ENCODE measurements around the gene KIT. TPM values are rescaled to one million over a fixed set of nuclear protein-coding genes. Genes with fewer than 3 reads are reported as not detected.

Gene KIT
- total RNA-seq, 5 donors from 2014 or later (not counting 1 experiment from before 2014, with no cell fraction given) = 0.98 to 6.6 (median 3.6) TPM

- H3K4me3 ChIP-seq (ENCODE audit: control insufficient read depth in 1 of 2, extremely low read depth in 1 of 2, low read length in 1 of 2) = no peak overlapping the region
- no peak overlapping the region for H3K27ac Mint-ChIP-seq
- H3K9me3 Mint-ChIP-seq = no peaks in the 10 kb centered on the region
- peaks cover 0 to 7% (median 5%) of the 10 kb centered on the region in 3 donors for H3K4me1 Mint-ChIP-seq
- ChIA-PET POLR2A (interaction anchor here in 1 of 2 donors (0.5 kb wide), 1 partner anchor 534 kb away, joined by 3 read pairs; no protein-coding TSS in a partner anchor), CTCF (no interaction called here)
- H3K27me3 ChIP-seq (replicated peaks in 1 of 2; ENCODE audit: control insufficient read depth in 2 of 2, extremely low read depth in 1 of 2, insufficient read depth in 2 of 2, low read length in 1 of 2) = no peaks in the 10 kb centered on the region
- DNase-seq (no peak), ATAC-seq (replicated peaks in 1 of 4) (no peak)
- H3K27ac ChIP-seq (ENCODE audit: low read length) = no peak overlapping the region
- H3K36me3 ChIP-seq (ENCODE audit: control insufficient read depth in 2 of 2, extremely low read depth in 1 of 2, insufficient read depth in 1 of 2, low read length in 1 of 2) = no peaks in the 10 kb centered on the region
- H3K27me3 Mint-ChIP-seq = peaks cover 8 to 9% of the 10 kb centered on the region in 2 donors
- H3K36me3 Mint-ChIP-seq = no peaks in the 10 kb centered on the region
- H3K4me1 ChIP-seq (ENCODE audit: control insufficient read depth in 1 of 2, extremely low read depth in 1 of 2, insufficient read depth in 2 of 2, low read length in 2 of 2) = peaks cover 0 to 1% of the 10 kb centered on the region in 2 experiments
- no peak overlapping the region for H3K4me3 Mint-ChIP-seq
- WGBS (ENCODE audit: insufficient coverage) = no CpG with 5 or more reads among the region's 4 CpGs
- H3K9me3 ChIP-seq = no peaks in the 10 kb centered on the region
Measured at GRCh38 chr4:54703182-54703581, 45.4 kb downstream of the KIT start.

DNA sequence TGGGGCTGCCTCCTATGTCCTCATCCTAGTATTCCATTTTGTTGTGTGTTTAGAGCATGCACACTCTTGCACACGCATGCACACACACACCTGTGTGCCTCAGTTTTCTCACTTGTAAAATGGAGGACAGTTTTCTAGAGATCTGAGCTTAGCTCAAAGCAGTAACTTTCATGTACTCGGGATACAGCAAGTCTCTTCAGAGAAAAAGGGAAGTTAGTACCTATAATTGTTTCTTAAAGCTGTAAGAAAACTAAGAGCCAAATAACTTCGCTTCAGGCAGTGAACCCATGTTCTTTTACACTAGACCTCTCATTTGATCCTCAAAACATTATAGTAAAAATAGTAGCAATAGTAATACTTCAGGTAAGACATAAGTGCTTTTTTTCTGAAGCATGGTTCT lies 49.6 kb downstream of the KIT start:
- Mint-ChIP-seq H3K4me3 (no peak overlapping the region), H3K4me1 (peaks cover 12 to 28% (median 25%) of the 10 kb centered on the region in 3 donors), H3K9me3 (no peaks in the 10 kb centered on the region), H3K27ac (no peak overlapping the region), H3K36me3 (no peaks in the 10 kb centered on the region), H3K27me3 (peaks cover 10 to 13% of the 10 kb centered on the region in 2 donors)
- Histone ChIP-seq H3K9me3 (no peaks in the 10 kb centered on the region), H3K4me1 (ENCODE audit: control insufficient read depth in 1 of 2, extremely low read depth in 1 of 2, insufficient read depth in 2 of 2, low read length in 2 of 2) (peaks cover 2 to 12% of the 10 kb centered on the region in 2 experiments), H3K27me3 (replicated peaks in 1 of 2; ENCODE audit: control insufficient read depth in 2 of 2, extremely low read depth in 1 of 2, insufficient read depth in 2 of 2, low read length in 1 of 2) (peaks cover 0 to 4% of the 10 kb centered on the region in 2 experiments), H3K36me3 (ENCODE audit: control insufficient read depth in 2 of 2, extremely low read depth in 1 of 2, insufficient read depth in 1 of 2, low read length in 1 of 2) (no peaks in the 10 kb centered on the region), H3K27ac (ENCODE audit: low read length) (no peak overlapping the region), H3K4me3 (ENCODE audit: control insufficient read depth in 1 of 2, extremely low read depth in 1 of 2, low read length in 1 of 2) (no peak overlapping the region)
- ChIA-PET CTCF (no interaction called here), POLR2A (no interaction called here)
- ATAC-seq (replicated peaks in 1 of 4) (no peak), DNase-seq (no peak)
- WGBS (ENCODE audit: insufficient coverage) = no CpG with 5 or more reads among the region's 3 CpGs

DNA sequence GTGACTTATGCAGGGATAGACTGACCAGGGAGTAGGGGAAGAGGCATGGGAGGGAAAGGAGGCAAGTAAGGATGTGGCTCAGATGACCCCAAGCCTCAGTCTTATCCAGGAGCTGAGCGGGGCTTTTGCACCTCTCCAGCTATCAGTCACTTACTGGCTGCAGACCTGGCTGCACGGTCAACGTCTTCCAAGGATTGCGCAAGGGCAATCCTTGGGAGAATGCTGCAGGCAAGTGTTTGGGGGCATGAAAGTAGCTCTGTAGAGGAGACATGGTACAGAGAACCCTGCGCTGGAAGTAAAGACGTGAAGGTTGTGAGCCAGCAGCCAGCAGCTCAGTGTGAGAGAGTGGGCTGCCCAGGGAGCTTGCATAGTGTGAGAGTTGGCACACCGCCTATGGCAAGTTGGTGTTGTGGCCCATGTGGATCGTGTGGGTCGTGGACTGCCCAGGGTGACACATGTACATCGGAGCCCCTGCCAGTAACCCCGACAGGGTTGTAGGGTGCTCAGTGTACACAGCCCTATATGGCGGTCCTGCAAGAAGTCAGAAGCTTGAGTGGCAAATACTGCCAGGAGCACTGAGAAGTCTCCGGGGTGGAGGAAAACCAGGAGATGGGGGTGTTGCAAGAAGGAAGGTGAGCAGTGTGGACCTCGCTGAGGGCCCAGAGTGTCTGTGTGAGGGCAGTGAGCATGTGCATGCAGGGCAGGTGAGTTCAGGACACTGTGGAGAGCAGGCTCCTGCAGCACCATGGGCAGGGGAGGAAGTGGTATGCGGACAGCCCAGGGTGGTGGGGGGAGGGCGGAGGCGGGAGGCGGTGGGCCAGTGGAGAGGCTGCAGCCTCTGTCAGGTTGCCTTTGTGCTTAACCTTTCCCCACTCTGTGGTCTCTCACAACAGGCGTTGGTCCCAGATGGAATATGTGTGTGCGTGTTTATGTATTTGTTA lies 50.9 kb downstream of the KIT start:
- Mint-ChIP-seq H3K27me3 (peaks cover 10 to 13% of the 10 kb centered on the region in 2 donors), H3K9me3 (no peaks in the 10 kb centered on the region), H3K4me3 (peak overlapping the region in 1 of 3 donors; percentile 27), H3K36me3 (no peaks in the 10 kb centered on the region), H3K27ac (peak overlapping the region in 1 of 2 donors; percentile 50), H3K4me1 (peaks cover 12 to 28% (median 25%) of the 10 kb centered on the region in 3 donors)
- H3K27ac ChIP-seq (ENCODE audit: low read length) = no peak overlapping the region
- peak in 2 of 4 experiments; percentile 15 to 26 for ATAC-seq (replicated peaks in 1 of 4)
- no peaks in the 10 kb centered on the region for H3K36me3 ChIP-seq (ENCODE audit: control insufficient read depth in 2 of 2, extremely low read depth in 1 of 2, insufficient read depth in 1 of 2, low read length in 1 of 2)
- DNase-seq = peak in 1 of 35 experiments; percentile 2
- WGBS (ENCODE audit: insufficient coverage) = 83% methylated on average over 11 of the region's 20 CpGs
- peaks cover 2 to 12% of the 10 kb centered on the region in 2 experiments for H3K4me1 ChIP-seq (ENCODE audit: control insufficient read depth in 1 of 2, extremely low read depth in 1 of 2, insufficient read depth in 2 of 2, low read length in 2 of 2)
- H3K27me3 ChIP-seq (replicated peaks in 1 of 2; ENCODE audit: control insufficient read depth in 2 of 2, extremely low read depth in 1 of 2, insufficient read depth in 2 of 2, low read length in 1 of 2) = peaks cover 0 to 4% of the 10 kb centered on the region in 2 experiments
- H3K9me3 ChIP-seq = no peaks in the 10 kb centered on the region
- ChIA-PET CTCF (no interaction called here), POLR2A (no interaction called here)
- no peak overlapping the region for H3K4me3 ChIP-seq (ENCODE audit: control insufficient read depth in 1 of 2, extremely low read depth in 1 of 2, low read length in 1 of 2)

GRCh38 chr4:54709400-54709799 lies 51.6 kb downstream of the KIT start:
- H3K4me3 ChIP-seq (ENCODE audit: control insufficient read depth in 1 of 2, extremely low read depth in 1 of 2, low read length in 1 of 2) = no peak overlapping the region
- ATAC-seq (replicated peaks in 1 of 4) = peak in 2 of 4 experiments; percentile 35 to 55
- no peaks in the 10 kb centered on the region for H3K9me3 Mint-ChIP-seq
- H3K27me3 Mint-ChIP-seq = peaks cover 10 to 13% of the 10 kb centered on the region in 2 donors
- peaks cover 0 to 4% of the 10 kb centered on the region in 2 experiments for H3K27me3 ChIP-seq (replicated peaks in 1 of 2; ENCODE audit: control insufficient read depth in 2 of 2, extremely low read depth in 1 of 2, insufficient read depth in 2 of 2, low read length in 1 of 2)
- ChIA-PET POLR2A (no interaction called here), CTCF (no interaction called here)
- peak overlapping the region; percentile 35 for H3K27ac ChIP-seq (ENCODE audit: low read length)
- 0% methylated on average over 1 of the region's 8 CpGs for WGBS (ENCODE audit: insufficient coverage)
- H3K4me1 ChIP-seq (ENCODE audit: control insufficient read depth in 1 of 2, extremely low read depth in 1 of 2, insufficient read depth in 2 of 2, low read length in 2 of 2) = peaks cover 2 to 12% of the 10 kb centered on the region in 2 experiments
- no peak overlapping the region for H3K4me3 Mint-ChIP-seq
- peaks cover 12 to 28% (median 25%) of the 10 kb centered on the region in 3 donors for H3K4me1 Mint-ChIP-seq
- H3K27ac Mint-ChIP-seq = peak overlapping the region; percentile 68 to 71
- H3K9me3 ChIP-seq = no peaks in the 10 kb centered on the region
- DNase-seq = peak in 3 of 35 experiments; percentile 5 to 41 (median 5)
- no peaks in the 10 kb centered on the region for H3K36me3 ChIP-seq (ENCODE audit: control insufficient read depth in 2 of 2, extremely low read depth in 1 of 2, insufficient read depth in 1 of 2, low read length in 1 of 2)
- H3K36me3 Mint-ChIP-seq = no peaks in the 10 kb centered on the region

- H3K36me3 ChIP-seq (ENCODE audit: control insufficient read depth in 2 of 2, extremely low read depth in 1 of 2, insufficient read depth in 1 of 2, low read length in 1 of 2) = no peaks in the 10 kb centered on the region
- POLR2A ChIA-PET = no interaction called here
- no peak for ATAC-seq (replicated peaks in 1 of 4)
- Mint-ChIP-seq H3K4me1 (peaks cover 12 to 28% (median 25%) of the 10 kb centered on the region in 3 donors), H3K9me3 (no peaks in the 10 kb centered on the region), H3K27ac (no peak overlapping the region), H3K4me3 (no peak overlapping the region), H3K36me3 (no peaks in the 10 kb centered on the region), H3K27me3 (peaks cover 7 to 11% of the 10 kb centered on the region in 2 donors)
- no peak for DNase-seq
- CTCF ChIA-PET = no interaction called here
- no peak overlapping the region for H3K27ac ChIP-seq (ENCODE audit: low read length)
- peaks cover 0 to 4% of the 10 kb centered on the region in 2 experiments for H3K27me3 ChIP-seq (replicated peaks in 1 of 2; ENCODE audit: control insufficient read depth in 2 of 2, extremely low read depth in 1 of 2, insufficient read depth in 2 of 2, low read length in 1 of 2)
- WGBS (ENCODE audit: insufficient coverage) = no CpG with 5 or more reads among the region's 2 CpGs
- H3K4me3 ChIP-seq (ENCODE audit: control insufficient read depth in 1 of 2, extremely low read depth in 1 of 2, low read length in 1 of 2) = no peak overlapping the region
- peaks cover 2 to 12% of the 10 kb centered on the region in 2 experiments for H3K4me1 ChIP-seq (ENCODE audit: control insufficient read depth in 1 of 2, extremely low read depth in 1 of 2, insufficient read depth in 2 of 2, low read length in 2 of 2)
- no peaks in the 10 kb centered on the region for H3K9me3 ChIP-seq
Measured at GRCh38 chr4:54712206-54712605, 54.4 kb downstream of the KIT start.

DNA sequence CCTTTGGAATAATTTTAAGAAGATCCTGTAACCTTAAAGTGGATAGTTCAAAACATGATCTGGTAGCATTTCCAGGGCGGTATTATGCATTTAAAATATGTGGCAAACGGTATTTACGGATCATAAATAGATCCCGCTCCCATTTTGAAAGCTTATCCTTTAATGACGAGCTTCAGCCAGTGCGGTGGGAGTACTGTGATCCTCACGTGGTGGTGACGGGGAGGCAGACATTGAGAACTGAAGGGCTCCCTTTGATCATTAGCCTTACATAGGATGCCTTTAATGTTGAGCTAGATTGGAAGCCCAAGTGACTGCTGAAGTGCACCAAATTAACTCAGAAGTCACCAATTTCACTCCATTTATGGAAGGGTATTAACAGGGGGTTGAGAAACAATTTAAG lies 56.9 kb downstream of the KIT start:
- no peak for ATAC-seq (replicated peaks in 1 of 4)
- no peak overlapping the region for H3K27ac Mint-ChIP-seq
- DNase-seq = no peak
- H3K4me1 Mint-ChIP-seq = peaks cover 7 to 9% (median 8%) of the 10 kb centered on the region in 3 donors
- H3K4me1 ChIP-seq (ENCODE audit: control insufficient read depth in 1 of 2, extremely low read depth in 1 of 2, insufficient read depth in 2 of 2, low read length in 2 of 2) = peaks cover 2 to 4% of the 10 kb centered on the region in 2 experiments
- no peaks in the 10 kb centered on the region for H3K9me3 ChIP-seq
- no peaks in the 10 kb centered on the region for H3K36me3 Mint-ChIP-seq
- no peaks in the 10 kb centered on the region for H3K9me3 Mint-ChIP-seq
- no peak overlapping the region for H3K27ac ChIP-seq (ENCODE audit: low read length)
- H3K4me3 ChIP-seq (ENCODE audit: control insufficient read depth in 1 of 2, extremely low read depth in 1 of 2, low read length in 1 of 2) = no peak overlapping the region
- no peaks in the 10 kb centered on the region for H3K36me3 ChIP-seq (ENCODE audit: control insufficient read depth in 2 of 2, extremely low read depth in 1 of 2, insufficient read depth in 1 of 2, low read length in 1 of 2)
- 80% methylated on average over 5 of the region's 8 CpGs for WGBS (ENCODE audit: insufficient coverage)
- no peak overlapping the region for H3K4me3 Mint-ChIP-seq
- H3K27me3 Mint-ChIP-seq = no peaks in the 10 kb centered on the region
- no peaks in the 10 kb centered on the region for H3K27me3 ChIP-seq (replicated peaks in 1 of 2; ENCODE audit: control insufficient read depth in 2 of 2, extremely low read depth in 1 of 2, insufficient read depth in 2 of 2, low read length in 1 of 2)
- ChIA-PET CTCF (no interaction called here), POLR2A (no interaction called here)

Measured in T-cell (primary cell).